Smooth muscle cell (in vitro differentiated cells): ENCODE measurements around the gene MYO7A. TPM values are rescaled to one million over a fixed set of nuclear protein-coding genes. Genes with fewer than 3 reads are reported as not detected.

ENCODE experiments used
- DNase-seq: peaks from one replicate; lab custom pipeline; 2025; ENCODE audit not compliant: unreplicated experiment; lab: John Stamatoyannopoulos, UW
- H2AFZ ChIP-seq: fragments of 200-600 bp; sonication (generic); 2 replicates; pipeline ENCODE4 v1.6.0; 2016; ENCODE audit warnings: antibody characterized with exemption, low read depth, mild to moderate bottlenecking
- H3F3A ChIP-seq: fragments of 200-600 bp; sonication (generic); 2 replicates; pipeline ENCODE4 v1.6.0; 2017; ENCODE audit warnings: antibody characterized with exemption, low read depth
- H3K27ac ChIP-seq: fragments of 200-600 bp; sonication (generic); 2 replicates; pipeline ENCODE4 v1.5.1; 2016; ENCODE audit warnings: low read depth, mild to moderate bottlenecking
- H3K27me3 ChIP-seq: fragments of 200-600 bp; sonication (generic); 2 replicates; pipeline ENCODE4 v1.6.1; 2016; ENCODE audit warnings: low read depth, mild to moderate bottlenecking
- H3K36me3 ChIP-seq: fragments of 200-600 bp; sonication (generic); 2 replicates; pipeline ENCODE4 v1.5.1; 2016; ENCODE audit warnings: low read depth
- H3K4me1 ChIP-seq: fragments of 200-600 bp; sonication (generic); 2 replicates; pipeline ENCODE4 v1.5.1; 2016; ENCODE audit warnings: low read depth
- H3K4me2 ChIP-seq: fragments of 200-600 bp; sonication (generic); 2 replicates; pipeline ENCODE4 v1.6.0; 2016; ENCODE audit warnings: mild to moderate bottlenecking
- H3K4me3 ChIP-seq: fragments of 200-600 bp; sonication (generic); 2 replicates; pipeline ENCODE4 v1.5.1; 2016; ENCODE audit warnings: mild to moderate bottlenecking
- H3K79me2 ChIP-seq: fragments of 200-600 bp; sonication (generic); 2 replicates; pipeline ENCODE4 v1.6.0; 2016; ENCODE audit warnings: low read depth, mild to moderate bottlenecking
- H3K9ac ChIP-seq: fragments of 200-600 bp; sonication (generic); 2 replicates; pipeline ENCODE4 v1.6.0; 2016; ENCODE audit warnings: low read depth
- H3K9me3 ChIP-seq: fragments of 200-600 bp; sonication (generic); replicated peaks from 2 replicates; pipeline ENCODE4 v1.5.1; 2016; ENCODE audit warnings: low read depth
- H4K20me1 ChIP-seq: fragments of 200-600 bp; sonication (generic); 2 replicates; pipeline ENCODE4 v1.6.0; 2016; ENCODE audit warnings: low read depth
- CTCF ChIP-seq: fragments of 200-600 bp; sonication (generic); IDR thresholded peaks from 2 replicates; pipeline ENCODE4 v1.5.1; 2017; ENCODE audit warnings: borderline replicate concordance, mild to moderate bottlenecking, antibody characterized with exemption; ENCODE audit not compliant: insufficient read depth, poor library complexity, severe bottlenecking
- WGBS: methylation state at CpG from one replicate; pipeline ENCODE4 v1.1.7; 2016; ENCODE audit warnings: low lambda C conversion rate; 5-methylcytosine and 5-hydroxymethylcytosine counted together
- polyA plus RNA-seq: library from polyadenylated mRNA; unstranded; fragments of >200 nt; fragmentation: Nextera tagmentation; extraction: Ambion mirVana; gene quantifications from 2 replicates; pipeline ENCODE4 v1.2.1, GENCODE V29; 2016
- total RNA-seq: library from RNA; depleted of rRNA; stranded (reverse); fragments of >200 nt; gene quantifications from 2 replicates; pipeline ENCODE4 v1.2.3, GENCODE V29; 2014

The MYO7A gene
- total and polyA plus RNA-seq, 2 experiments from 2014 or later = 0.08 to 0.18 TPM

GRCh38 chr11:77081381-77081851, 46.6 kb upstream of the MYO7A start:
- TF ChIP-seq CTCF = no peak
- H3K4me2 ChIP-seq = no peak overlapping the region

DNA sequence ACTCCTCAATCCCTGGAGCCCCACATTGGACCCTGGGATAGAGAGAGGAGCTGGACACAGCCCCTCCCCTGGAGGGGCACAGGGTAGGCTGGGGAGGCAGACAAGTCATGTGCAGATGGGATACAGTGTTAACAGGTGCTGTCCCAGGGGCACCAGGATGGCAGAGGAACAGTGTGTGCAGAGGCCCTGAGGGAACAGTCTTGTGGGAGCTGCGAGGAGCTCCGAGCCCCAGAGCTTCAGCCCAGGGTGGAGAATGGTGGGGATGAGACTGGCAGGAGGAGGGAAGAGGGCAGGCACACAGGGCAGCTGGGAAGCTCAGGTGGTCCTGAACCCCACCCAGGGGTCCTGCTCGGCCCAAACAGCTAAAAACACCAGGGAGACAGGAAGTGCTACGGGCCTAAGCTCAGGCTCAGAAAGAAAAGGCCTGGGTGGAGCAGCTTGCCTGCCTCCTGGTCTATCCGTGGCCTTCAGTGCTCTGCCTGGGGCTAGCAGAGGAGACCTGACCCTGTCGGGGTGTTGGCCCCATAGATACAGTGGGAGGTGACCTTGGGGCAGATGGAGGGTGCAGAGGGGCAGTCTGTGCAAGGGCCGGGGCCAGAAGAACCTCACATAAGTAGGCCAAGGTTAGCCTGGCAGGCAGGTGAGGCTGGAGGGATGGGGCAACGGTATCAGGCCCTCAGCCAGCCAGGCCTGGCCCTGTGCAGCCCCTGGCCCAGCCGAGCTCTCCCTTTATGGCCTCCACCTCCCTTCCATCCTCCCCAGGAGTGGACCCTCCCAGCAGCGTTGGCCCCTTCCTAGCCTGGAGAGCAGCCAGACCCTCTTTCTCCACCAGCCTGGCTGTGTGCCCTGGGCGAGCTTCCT, 45.8 kb upstream of the MYO7A start:
- Histone ChIP-seq H3K27ac (no peak overlapping the region), H3K4me2 (no peak overlapping the region), H3K9ac (no peak overlapping the region), H3K27me3 (no peaks in the 10 kb centered on the region), H3K79me2 (peaks cover 28% of the 10 kb centered on the region), H3K4me1 (no peaks in the 10 kb centered on the region), H3F3A (no peaks in the 10 kb centered on the region), H3K4me3 (no peak overlapping the region), H3K36me3 (no peaks in the 10 kb centered on the region), H2AFZ (no peak overlapping the region), H3K9me3 (peaks cover 3% of the 10 kb centered on the region), H4K20me1 (peaks cover 8% of the 10 kb centered on the region)
- 83% methylated on average over 11 of the region's 11 CpGs for WGBS
- DNase-seq = no peak
- TF ChIP-seq CTCF = no peak

More at GRCh38 chr11:77081381-77081851, 46.6 kb upstream of the MYO7A start:
- WGBS = 95% methylated on average over 9 of the region's 9 CpGs
- H3K4me1 ChIP-seq = no peaks in the 10 kb centered on the region
- H3K4me3 ChIP-seq = no peak overlapping the region
- no peaks in the 10 kb centered on the region for H3K27me3 ChIP-seq
- no peak overlapping the region for H2AFZ ChIP-seq
- peaks cover 3% of the 10 kb centered on the region for H3K9me3 ChIP-seq
- peaks cover 8% of the 10 kb centered on the region for H4K20me1 ChIP-seq
- no peak for DNase-seq
- no peak overlapping the region for H3K9ac ChIP-seq
- H3K27ac ChIP-seq = no peak overlapping the region
- no peaks in the 10 kb centered on the region for H3K36me3 ChIP-seq
- no peaks in the 10 kb centered on the region for H3F3A ChIP-seq
- peaks cover 28% of the 10 kb centered on the region for H3K79me2 ChIP-seq

GRCh38 chr11:77082838-77083565, 45.0 kb upstream of the MYO7A start:
- no peak overlapping the region for H3K27ac ChIP-seq
- H3K4me3 ChIP-seq = no peak overlapping the region
- H3K9me3 ChIP-seq = peaks cover 3% of the 10 kb centered on the region
- no peaks in the 10 kb centered on the region for H3F3A ChIP-seq
- peaks cover 8% of the 10 kb centered on the region for H4K20me1 ChIP-seq
- WGBS = 79% methylated on average over 15 of the region's 15 CpGs
- no peaks in the 10 kb centered on the region for H3K27me3 ChIP-seq
- no peak overlapping the region for H2AFZ ChIP-seq
- no peak for DNase-seq
- no peaks in the 10 kb centered on the region for H3K36me3 ChIP-seq
- H3K9ac ChIP-seq = no peak overlapping the region
- no peak overlapping the region for H3K4me2 ChIP-seq
- peaks cover 22% of the 10 kb centered on the region for H3K79me2 ChIP-seq
- H3K4me1 ChIP-seq = no peaks in the 10 kb centered on the region
- no peak for TF ChIP-seq CTCF
